Endodermal cell (in vitro differentiated cells): ENCODE measurements around the gene COTL1. TPM values are rescaled to one million over a fixed set of nuclear protein-coding genes. Genes with fewer than 3 reads are reported as not detected.

Experiments
- DNase-seq: peaks from one replicate; pipeline ENCODE4 v3.0.0-alpha.2; 2017
- H3K27ac ChIP-seq: 2 replicates; pipeline ENCODE4 v1.5.1; 2013; ENCODE audit warnings: mild to moderate bottlenecking, low read depth, low read length, moderate library complexity
- H3K27me3 ChIP-seq: 2 replicates; pipeline ENCODE4 v1.6.1; 2013; ENCODE audit warnings: mild to moderate bottlenecking, low read length, moderate library complexity; ENCODE audit not compliant: insufficient read depth, control insufficient read depth, poor library complexity, severe bottlenecking
- H3K36me3 ChIP-seq: 2 replicates; pipeline ENCODE4 v1.7.0; 2013; ENCODE audit warnings: mild to moderate bottlenecking, low read length, moderate library complexity; ENCODE audit not compliant: control insufficient read depth, insufficient read depth
- H3K4me1 ChIP-seq: one replicate; pipeline ENCODE4 v1.7.0; 2013; ENCODE audit warnings: low read length; ENCODE audit not compliant: control insufficient read depth, insufficient read depth
- H3K4me3 ChIP-seq: 2 replicates; pipeline ENCODE4 v1.5.1; 2013; ENCODE audit warnings: mild to moderate bottlenecking, low read length, moderate library complexity
- H3K9ac ChIP-seq: 2 replicates; pipeline ENCODE4 v1.6.1; 2013; ENCODE audit warnings: mild to moderate bottlenecking, low read length, moderate library complexity; ENCODE audit not compliant: poor library complexity, severe bottlenecking; ENCODE audit errors: extremely low read depth
- H3K9me3 ChIP-seq: 2 replicates; pipeline ENCODE4 v1.6.1; 2013; ENCODE audit warnings: mild to moderate bottlenecking, low read length, moderate library complexity; ENCODE audit not compliant: control insufficient read depth
- H3K27ac Mint-ChIP-seq: 2 replicates; pipeline ENCODE4 v1.8.0; 2020; ENCODE audit warnings: mixed read lengths
- H3K27me3 Mint-ChIP-seq: 2 replicates; pipeline ENCODE4 v1.8.0; 2021; ENCODE audit warnings: mild to moderate bottlenecking, mixed read lengths; ENCODE audit not compliant: insufficient read depth
- H3K36me3 Mint-ChIP-seq: 2 replicates; pipeline ENCODE4 v1.8.0; 2020; ENCODE audit warnings: low read depth, mixed read lengths
- H3K4me1 Mint-ChIP-seq: 2 replicates; pipeline ENCODE4 v1.8.0; 2020; ENCODE audit warnings: mixed read lengths
- H3K4me3 Mint-ChIP-seq: 2 replicates; pipeline ENCODE4 v1.8.0; 2020; ENCODE audit warnings: mild to moderate bottlenecking, moderate library complexity, mixed read lengths
- H3K9me3 Mint-ChIP-seq: 2 replicates; pipeline ENCODE4 v1.8.0; 2020; ENCODE audit warnings: mild to moderate bottlenecking, mixed read lengths
- WGBS, 2 experiments: methylation state at CpG; one replicate each; pipeline versions ENCODE4 v1.1.5 to v1.1.7; 2013; ENCODE audit warnings: missing lambda C conversion rate in 2 of 2, mixed read lengths in 1 of 2; ENCODE audit not compliant: insufficient coverage in 1 of 2, insufficient read length in 1 of 2; 5-methylcytosine and 5-hydroxymethylcytosine counted together
- total RNA-seq, 2 donors: library from RNA; stranded (reverse); fragmentation: NEBNext Ultra II Directional in 1 of 2; extraction: Animal tissue kit (Norgen Biotek cat#: 25700) in 1 of 2; gene quantifications; 2 replicates in 1 of 2; 3 replicates in 1 of 2; pipeline ENCODE4 v1.2.1, GENCODE V29; 2021
- TF ChIP-seq, protein P1 (sequence below): fragments of 200-600 bp; sonication (generic); conservative IDR thresholded peaks from 2 replicates; pipeline ENCODE4 v1.5.0; 2021; ENCODE audit warnings: antibody characterized with exemption, mild to moderate bottlenecking

COTL1 gene
- total RNA-seq, 2 donors from 2014 or later: 33.4 to 34.9 TPM

DNA sequence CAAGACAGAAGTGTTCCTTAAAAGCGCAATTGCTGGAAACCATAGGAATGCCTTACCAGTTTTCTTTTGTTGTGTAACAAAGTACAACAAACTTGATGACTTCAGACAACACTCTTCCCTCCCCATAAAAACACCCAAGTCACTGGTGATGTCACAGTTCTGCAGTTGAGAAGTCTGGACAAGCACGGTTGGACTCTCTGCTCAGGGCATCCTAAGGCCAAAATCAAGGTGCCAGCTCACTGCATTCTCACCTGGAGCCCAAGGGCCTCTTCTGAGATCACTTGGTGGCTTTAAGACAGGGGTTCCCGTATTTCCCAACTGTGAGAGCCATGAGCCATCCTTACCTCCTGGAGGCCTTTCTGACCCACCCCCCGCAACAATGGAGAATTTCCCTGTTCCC is 67.8 kb downstream of the COTL1 start:
- Mint-ChIP-seq H3K27ac (no peak overlapping the region), H3K4me3 (no peak overlapping the region), H3K27me3 (no peaks in the 10 kb centered on the region), H3K36me3 (no peaks in the 10 kb centered on the region), H3K9me3 (no peaks in the 10 kb centered on the region), H3K4me1 (no peaks in the 10 kb centered on the region)
- no peaks in the 10 kb centered on the region for H3K9me3 ChIP-seq
- H3K27me3 ChIP-seq: no peaks in the 10 kb centered on the region
- WGBS, 2 experiments: 58 to 68% methylated on average over 3 to 4 of the region's 4 CpGs
- H3K4me3 ChIP-seq: no peak overlapping the region
- no peak for DNase-seq
- no peak overlapping the region for H3K9ac ChIP-seq
- H3K27ac ChIP-seq: no peak overlapping the region
- no peaks in the 10 kb centered on the region for H3K4me1 ChIP-seq
- TF ChIP-seq, protein P1, sequence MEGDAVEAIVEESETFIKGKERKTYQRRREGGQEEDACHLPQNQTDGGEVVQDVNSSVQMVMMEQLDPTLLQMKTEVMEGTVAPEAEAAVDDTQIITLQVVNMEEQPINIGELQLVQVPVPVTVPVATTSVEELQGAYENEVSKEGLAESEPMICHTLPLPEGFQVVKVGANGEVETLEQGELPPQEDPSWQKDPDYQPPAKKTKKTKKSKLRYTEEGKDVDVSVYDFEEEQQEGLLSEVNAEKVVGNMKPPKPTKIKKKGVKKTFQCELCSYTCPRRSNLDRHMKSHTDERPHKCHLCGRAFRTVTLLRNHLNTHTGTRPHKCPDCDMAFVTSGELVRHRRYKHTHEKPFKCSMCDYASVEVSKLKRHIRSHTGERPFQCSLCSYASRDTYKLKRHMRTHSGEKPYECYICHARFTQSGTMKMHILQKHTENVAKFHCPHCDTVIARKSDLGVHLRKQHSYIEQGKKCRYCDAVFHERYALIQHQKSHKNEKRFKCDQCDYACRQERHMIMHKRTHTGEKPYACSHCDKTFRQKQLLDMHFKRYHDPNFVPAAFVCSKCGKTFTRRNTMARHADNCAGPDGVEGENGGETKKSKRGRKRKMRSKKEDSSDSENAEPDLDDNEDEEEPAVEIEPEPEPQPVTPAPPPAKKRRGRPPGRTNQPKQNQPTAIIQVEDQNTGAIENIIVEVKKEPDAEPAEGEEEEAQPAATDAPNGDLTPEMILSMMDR: no peak
- H3K36me3 ChIP-seq: no peaks in the 10 kb centered on the region

DNA sequence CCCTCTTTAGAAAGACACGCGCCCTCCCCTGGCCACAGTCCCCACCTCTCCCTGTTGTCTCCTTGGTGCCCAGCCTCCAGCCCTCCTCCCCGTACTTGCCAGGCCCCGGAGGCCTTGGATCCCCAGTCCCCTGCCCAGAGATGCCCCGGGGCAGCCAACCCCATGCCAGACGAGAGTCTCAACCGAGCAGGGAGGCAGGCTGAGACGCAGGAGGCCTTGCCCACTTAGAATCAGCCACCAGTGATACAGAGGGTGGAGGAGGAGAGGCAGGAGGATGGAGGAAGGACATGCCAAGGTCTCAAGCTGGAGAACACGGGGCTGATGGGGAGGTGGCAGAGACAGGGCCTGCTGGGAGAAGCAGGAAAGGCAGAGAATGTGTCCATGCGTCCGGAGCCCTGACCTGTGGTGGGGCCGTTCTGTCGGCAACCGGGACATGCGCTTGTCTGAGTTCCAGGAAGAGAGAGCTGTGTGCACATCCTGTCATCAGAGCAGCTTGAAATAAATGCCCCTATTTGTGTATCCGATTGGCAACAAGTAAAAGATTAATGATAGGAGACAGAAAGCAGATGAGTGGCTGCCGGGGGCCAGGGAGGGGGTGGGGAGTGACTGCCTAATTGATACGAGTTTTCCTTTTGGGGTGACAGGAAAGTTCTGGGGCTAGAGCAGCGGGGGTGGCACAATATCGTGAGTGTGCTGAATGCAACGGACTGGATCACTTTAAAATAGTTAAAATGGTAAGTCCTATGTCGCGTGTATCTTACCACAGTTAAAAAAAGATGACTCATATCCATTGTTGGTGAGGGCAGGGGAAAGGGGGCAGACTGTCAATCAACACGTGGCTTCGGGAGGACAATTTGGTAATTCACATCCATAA is 68.7 kb downstream of the COTL1 start:
- Histone ChIP-seq H3K36me3 (no peaks in the 10 kb centered on the region), H3K9ac (no peak overlapping the region), H3K4me3 (no peak overlapping the region), H3K4me1 (no peaks in the 10 kb centered on the region), H3K9me3 (no peaks in the 10 kb centered on the region), H3K27me3 (no peaks in the 10 kb centered on the region), H3K27ac (peak overlapping the region; percentile 58)
- no peaks in the 10 kb centered on the region for H3K27me3 Mint-ChIP-seq
- no peaks in the 10 kb centered on the region for H3K4me1 Mint-ChIP-seq
- 72 to 88% methylated on average over 13 to 23 of the region's 25 CpGs for WGBS, 2 experiments
- DNase-seq: no peak
- peak overlapping the region; percentile 11 for H3K27ac Mint-ChIP-seq
- TF ChIP-seq, protein P1: no peak
- no peaks in the 10 kb centered on the region for H3K36me3 Mint-ChIP-seq
- no peak overlapping the region for H3K4me3 Mint-ChIP-seq
- H3K9me3 Mint-ChIP-seq: no peaks in the 10 kb centered on the region

DNA sequence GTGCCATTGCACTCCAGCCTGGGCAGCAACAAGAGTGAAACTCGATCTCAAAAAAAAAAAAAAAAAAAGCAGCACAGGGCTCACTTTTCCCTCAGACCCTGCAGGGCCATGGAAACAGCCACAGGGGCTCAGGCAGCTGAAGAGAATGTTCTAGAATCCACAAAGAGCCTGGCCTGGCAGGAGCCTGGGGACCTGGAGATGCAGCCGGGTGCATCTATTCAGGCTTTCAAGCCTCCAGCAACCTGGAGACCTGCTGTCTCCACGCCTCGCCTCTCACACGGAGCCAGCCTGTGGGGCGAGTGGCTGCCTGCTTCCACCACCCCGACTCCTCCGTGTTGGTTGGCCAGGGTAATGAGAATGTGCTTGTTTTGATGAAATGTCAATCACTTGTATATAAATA is 69.4 kb downstream of the COTL1 start:
- Histone ChIP-seq H3K36me3 (no peaks in the 10 kb centered on the region), H3K27me3 (no peaks in the 10 kb centered on the region), H3K9ac (no peak overlapping the region), H3K4me1 (no peaks in the 10 kb centered on the region), H3K9me3 (no peaks in the 10 kb centered on the region), H3K27ac (peak overlapping the region; percentile 58), H3K4me3 (no peak overlapping the region)
- Mint-ChIP-seq H3K4me3 (no peak overlapping the region), H3K27ac (no peak overlapping the region), H3K27me3 (no peaks in the 10 kb centered on the region), H3K4me1 (no peaks in the 10 kb centered on the region), H3K9me3 (no peaks in the 10 kb centered on the region), H3K36me3 (no peaks in the 10 kb centered on the region)
- WGBS, 2 experiments: 91% methylated on average over 7 of the region's 8 CpGs; no CpG with 5 or more reads in 1 of the 2 experiments
- DNase-seq: no peak
- TF ChIP-seq, protein P1: no peak
